A673 (cell line): ENCODE results near the gene CLPSL2. TPM values are rescaled to one million over a fixed set of nuclear protein-coding genes. Genes with fewer than 3 reads are reported as not detected.
A peak's percentile ranks its signal among the peaks of the same experiment; 100 is the strongest.

Experiments used
- BruUV-seq: library from RNA; stranded (reverse); fragments of 400-500 nt; replicated peaks from 2 replicates; lab custom pipeline; 2021; lab: Mats Ljungman, UMichigan
- CTCF ChIA-PET: fragments of 300-600 bp; sonication (Branson Sonifier 250); formaldehyde crosslinking; loops from one replicate; lab custom pipeline; 2022; ENCODE audit warnings: antibody characterized with exemption; lab: Charles Lee
- POLR2A ChIA-PET: fragments of 300-600 bp; sonication (Branson Sonifier 250); formaldehyde crosslinking; loops from one replicate; lab custom pipeline; 2022; ENCODE audit warnings: antibody characterized with exemption; ENCODE audit not compliant: low non-redundant PET; lab: Charles Lee
- DNase-seq: peaks from one replicate; pipeline ENCODE4 v3.0.0-alpha.2; 2015; ENCODE audit warnings: low spot score
- H3K27ac ChIP-seq: fragments of 200-600 bp; sonication (generic); 2 replicates; pipeline ENCODE4 v1.5.1; 2016; ENCODE audit warnings: mixed run types, low read depth, mild to moderate bottlenecking, mixed read lengths, antibody characterized with exemption, low read length; ENCODE audit not compliant: poor library complexity, severe bottlenecking
- H3K27me3 ChIP-seq: fragments of 200-600 bp; sonication (generic); replicated peaks from 2 replicates; pipeline ENCODE4 v1.6.1; 2017; ENCODE audit warnings: mixed run types, low read depth, mild to moderate bottlenecking, mixed read lengths, antibody characterized with exemption, low read length; ENCODE audit not compliant: insufficient read depth, poor library complexity
- H3K36me3 ChIP-seq: fragments of 200-600 bp; sonication (generic); 2 replicates; pipeline ENCODE4 v1.6.1; 2016; ENCODE audit warnings: mixed run types, mild to moderate bottlenecking, mixed read lengths, antibody characterized with exemption, low read length; ENCODE audit not compliant: insufficient read depth, poor library complexity, severe bottlenecking
- H3K4me1 ChIP-seq: fragments of 200-600 bp; sonication (generic); 2 replicates; pipeline ENCODE4 v1.6.1; 2017; ENCODE audit warnings: mixed run types, mild to moderate bottlenecking, mixed read lengths, antibody characterized with exemption, low read length; ENCODE audit not compliant: insufficient read depth, poor library complexity, severe bottlenecking
- H3K4me3 ChIP-seq: fragments of 200-600 bp; sonication (generic); 2 replicates; pipeline ENCODE4 v1.5.1; 2016; ENCODE audit warnings: low read depth, mixed run types, mild to moderate bottlenecking, mixed read lengths, low read length; ENCODE audit not compliant: poor library complexity, severe bottlenecking
- H3K9me3 ChIP-seq: fragments of 200-600 bp; sonication (generic); 2 replicates; pipeline ENCODE4 v1.6.1; 2016; ENCODE audit warnings: mixed run types, low read depth, mild to moderate bottlenecking, mixed read lengths, antibody characterized with exemption, low read length; ENCODE audit not compliant: poor library complexity, severe bottlenecking
- EZH2 ChIP-seq: fragments of 200-600 bp; sonication (generic); IDR thresholded peaks from 2 replicates; pipeline ENCODE4 v1.6.1; 2017; ENCODE audit warnings: borderline replicate concordance, low read depth, mild to moderate bottlenecking, mixed read lengths, antibody characterized with exemption, low read length; ENCODE audit not compliant: poor library complexity, severe bottlenecking
- intact Hi-C: fragments of 100-400 bp; cut with micrococcal nuclease; formaldehyde crosslinking; loops from one replicate; pipeline ENCODE4 v1.10.0; 2022; ENCODE audit not compliant: unreplicated experiment
- total RNA-seq: library from RNA; stranded (reverse); gene quantifications from 2 replicates; pipeline ENCODE4 v1.2.3, GENCODE V29; 2021
- TF ChIP-seq, protein P1 (sequence below): fragments of 300-800, 200-600 bp; sonication (generic); conservative IDR thresholded peaks from 2 replicates; pipeline ENCODE4 v1.5.1; 2017; ENCODE audit warnings: low read depth, mild to moderate bottlenecking, antibody characterized with exemption, low read length, moderate library complexity, mixed read lengths

Gene CLPSL2
- total RNA-seq, 1 experiment from 2014 or later: not detected

DNA sequence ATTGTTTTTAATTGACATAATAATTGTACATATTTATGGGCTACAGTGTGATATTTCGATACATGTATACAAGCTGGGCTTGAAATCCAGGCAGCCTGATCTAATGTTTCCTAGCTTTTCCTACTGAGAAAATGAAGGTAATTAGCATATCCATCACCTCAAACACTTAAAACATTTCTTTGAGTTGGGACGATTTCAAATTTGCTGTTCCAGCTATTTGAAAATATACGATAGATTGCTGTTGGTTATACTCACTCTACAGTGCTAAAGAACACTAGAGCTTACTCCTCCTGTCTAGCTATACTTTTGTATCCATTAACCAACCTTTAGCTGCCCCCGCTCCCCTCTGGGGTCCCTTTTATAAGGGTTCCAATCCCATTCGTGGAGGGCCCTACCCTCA is 33.4 kb downstream of the CLPSL2 start:
- CTCF ChIA-PET: no interaction called here
- TF ChIP-seq EZH2: no peak
- TF ChIP-seq, protein P1, sequence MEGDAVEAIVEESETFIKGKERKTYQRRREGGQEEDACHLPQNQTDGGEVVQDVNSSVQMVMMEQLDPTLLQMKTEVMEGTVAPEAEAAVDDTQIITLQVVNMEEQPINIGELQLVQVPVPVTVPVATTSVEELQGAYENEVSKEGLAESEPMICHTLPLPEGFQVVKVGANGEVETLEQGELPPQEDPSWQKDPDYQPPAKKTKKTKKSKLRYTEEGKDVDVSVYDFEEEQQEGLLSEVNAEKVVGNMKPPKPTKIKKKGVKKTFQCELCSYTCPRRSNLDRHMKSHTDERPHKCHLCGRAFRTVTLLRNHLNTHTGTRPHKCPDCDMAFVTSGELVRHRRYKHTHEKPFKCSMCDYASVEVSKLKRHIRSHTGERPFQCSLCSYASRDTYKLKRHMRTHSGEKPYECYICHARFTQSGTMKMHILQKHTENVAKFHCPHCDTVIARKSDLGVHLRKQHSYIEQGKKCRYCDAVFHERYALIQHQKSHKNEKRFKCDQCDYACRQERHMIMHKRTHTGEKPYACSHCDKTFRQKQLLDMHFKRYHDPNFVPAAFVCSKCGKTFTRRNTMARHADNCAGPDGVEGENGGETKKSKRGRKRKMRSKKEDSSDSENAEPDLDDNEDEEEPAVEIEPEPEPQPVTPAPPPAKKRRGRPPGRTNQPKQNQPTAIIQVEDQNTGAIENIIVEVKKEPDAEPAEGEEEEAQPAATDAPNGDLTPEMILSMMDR: no peak
- intact Hi-C loops: no loop called here
- no peak overlapping the region for H3K4me3 ChIP-seq
- POLR2A ChIA-PET: no interaction called here
- H3K9me3 ChIP-seq: no peaks in the 10 kb centered on the region
- no peaks in the 10 kb centered on the region for H3K36me3 ChIP-seq
- no peak for DNase-seq
- H3K27ac ChIP-seq: no peak overlapping the region
- no TSS peak for BruUV-seq
- H3K27me3 ChIP-seq: no peaks in the 10 kb centered on the region
- H3K4me1 ChIP-seq: peaks cover 9% of the 10 kb centered on the region

DNA sequence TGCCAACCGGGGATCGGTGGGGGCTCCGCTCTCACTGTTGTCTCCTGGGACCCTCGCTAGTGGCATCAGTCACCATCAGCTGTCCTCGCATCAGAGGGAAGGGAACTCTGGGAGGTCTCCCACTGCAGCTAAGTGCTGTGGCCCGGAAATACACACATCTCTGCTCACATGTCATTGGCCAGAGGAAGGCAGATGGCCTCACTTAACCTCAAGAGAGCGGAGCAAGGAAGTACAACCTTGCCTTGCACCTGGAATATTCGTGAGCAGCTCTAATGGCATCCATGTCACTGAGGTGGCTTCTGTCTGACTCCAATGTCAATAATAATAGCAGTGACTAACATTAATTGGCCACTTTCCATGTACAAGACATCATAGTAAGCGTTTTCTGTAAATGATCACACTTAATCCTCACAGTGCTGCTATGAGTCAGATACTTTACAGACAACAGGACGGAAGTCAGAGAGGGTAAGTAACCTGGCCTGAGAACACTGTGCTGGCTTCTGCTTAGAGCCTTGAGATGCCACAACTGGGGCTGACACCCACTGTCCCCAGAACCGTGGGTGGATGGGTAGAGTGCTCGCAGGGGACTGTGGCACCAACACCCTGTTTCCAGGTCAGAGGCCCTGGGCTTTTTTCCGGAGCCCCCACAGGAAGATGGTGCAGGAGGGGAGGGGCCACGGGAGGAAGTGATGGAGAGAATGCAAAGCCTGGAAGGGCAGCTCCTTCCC is 34.7 kb downstream of the CLPSL2 start:
- TF ChIP-seq, protein P1: no peak
- no peak for TF ChIP-seq EZH2
- H3K27ac ChIP-seq: no peak overlapping the region
- H3K9me3 ChIP-seq: no peaks in the 10 kb centered on the region
- no peak overlapping the region for H3K4me3 ChIP-seq
- peak; percentile 59 for DNase-seq
- no TSS peak for BruUV-seq
- intact Hi-C loops: no loop called here
- ChIA-PET POLR2A (interaction anchor here (0.7 kb wide), 1 partner anchor 41 kb away, joined by 3 read pairs; no protein-coding TSS in a partner anchor), CTCF (no interaction called here)
- H3K4me1 ChIP-seq: peaks cover 9% of the 10 kb centered on the region
- H3K36me3 ChIP-seq: no peaks in the 10 kb centered on the region
- no peaks in the 10 kb centered on the region for H3K27me3 ChIP-seq

DNA sequence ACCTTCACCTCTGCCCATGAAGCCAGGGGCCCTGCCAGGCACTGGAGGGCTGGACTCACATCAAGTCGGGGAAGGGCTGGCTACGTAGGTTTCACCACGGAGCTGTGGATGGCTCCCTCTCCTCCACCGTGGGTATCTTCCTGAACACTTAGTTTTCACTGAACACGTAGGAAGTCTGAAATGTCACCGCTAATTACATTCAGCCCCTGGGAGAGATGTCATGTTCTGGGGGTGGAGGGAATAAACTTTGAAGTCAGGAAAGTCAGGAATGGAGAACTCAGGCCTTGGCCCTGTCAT is 35.2 kb downstream of the CLPSL2 start:
- H3K36me3 ChIP-seq: no peaks in the 10 kb centered on the region
- H3K4me1 ChIP-seq: peaks cover 9% of the 10 kb centered on the region
- ChIA-PET POLR2A (no interaction called here), CTCF (no interaction called here)
- no peak for DNase-seq
- H3K27ac ChIP-seq: no peak overlapping the region
- H3K4me3 ChIP-seq: no peak overlapping the region
- TF ChIP-seq, protein P1: no peak
- TF ChIP-seq EZH2: no peak
- intact Hi-C loops: no loop called here
- H3K9me3 ChIP-seq: no peaks in the 10 kb centered on the region
- no TSS peak for BruUV-seq
- no peaks in the 10 kb centered on the region for H3K27me3 ChIP-seq
